HG02759 (cell line): ENCODE results near the gene NIT1.
A peak's percentile ranks its signal among the peaks of the same experiment; 100 is the strongest.
"Not testable (repeated sequence)": the region's sequence is repeated elsewhere in the genome, so short reads cannot be mapped to it uniquely, and the experiment has no call there.

ENCODE experiments used
- ATAC-seq: cut with Tn5 transposase; IDR thresholded peaks from one replicate; pipeline ENCODE4 v1.9.1; 2021; ENCODE audit warnings: mild to moderate bottlenecking, moderate library complexity; ENCODE audit not compliant: unreplicated experiment

NIT1 gene

DNA sequence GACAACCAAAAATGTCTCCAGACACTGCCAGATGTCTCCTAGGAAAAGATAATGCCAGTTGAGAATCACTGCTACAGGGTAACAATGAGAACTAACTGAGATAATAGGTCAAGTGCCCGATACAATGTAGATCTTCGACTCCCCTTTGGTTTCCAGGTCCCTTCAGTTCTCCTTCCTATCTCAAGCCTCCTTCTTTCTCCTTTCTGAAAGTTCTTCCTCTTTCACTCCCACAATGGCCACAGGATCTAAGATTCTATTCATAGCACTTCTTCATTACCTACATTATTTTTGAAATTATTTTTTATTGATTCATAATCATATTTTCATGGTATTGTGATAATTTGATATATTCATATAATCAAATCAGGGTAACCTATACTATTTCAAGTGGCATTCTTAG is 6.4 kb upstream of the NIT1 start:
- no peak for ATAC-seq

DNA sequence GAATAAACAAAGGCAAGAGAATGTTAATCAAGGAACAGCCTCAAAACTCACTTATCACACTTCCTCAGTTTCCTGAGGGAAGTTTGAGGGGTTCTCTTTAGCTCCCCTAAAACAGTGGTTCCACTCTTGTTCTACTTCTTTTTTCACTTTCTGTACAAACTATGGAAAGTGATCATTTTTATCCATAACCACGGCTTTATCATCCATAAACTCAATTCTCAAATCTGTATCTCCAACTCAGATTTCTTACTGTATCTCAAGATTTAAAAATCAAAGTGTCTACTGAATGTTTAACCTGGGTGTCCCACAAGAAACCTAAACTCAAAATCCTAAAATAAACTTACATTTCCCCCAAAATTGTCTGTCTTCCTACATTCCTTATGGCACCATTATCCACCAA is 4.0 kb upstream of the NIT1 start:
- no peak for ATAC-seq

DNA sequence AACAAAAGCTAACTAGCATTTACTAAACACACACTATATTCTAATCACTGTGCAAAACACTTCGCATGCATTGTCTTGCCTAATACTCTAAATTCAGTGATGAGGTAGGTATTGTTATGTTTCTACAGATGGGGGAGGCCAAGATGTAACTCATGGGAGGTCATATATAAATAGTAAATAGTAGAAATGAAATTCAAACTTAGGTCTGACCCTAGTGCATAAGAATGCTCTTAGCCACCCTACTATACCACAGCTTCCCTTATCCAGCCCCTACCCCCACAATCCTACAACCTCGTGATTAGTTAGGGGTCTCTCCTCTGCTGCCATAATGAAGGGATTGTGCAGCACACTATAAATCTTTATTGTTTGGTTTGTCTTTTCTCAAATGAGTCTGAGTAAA is 3.3 kb upstream of the NIT1 start:
- no peak for ATAC-seq

DNA sequence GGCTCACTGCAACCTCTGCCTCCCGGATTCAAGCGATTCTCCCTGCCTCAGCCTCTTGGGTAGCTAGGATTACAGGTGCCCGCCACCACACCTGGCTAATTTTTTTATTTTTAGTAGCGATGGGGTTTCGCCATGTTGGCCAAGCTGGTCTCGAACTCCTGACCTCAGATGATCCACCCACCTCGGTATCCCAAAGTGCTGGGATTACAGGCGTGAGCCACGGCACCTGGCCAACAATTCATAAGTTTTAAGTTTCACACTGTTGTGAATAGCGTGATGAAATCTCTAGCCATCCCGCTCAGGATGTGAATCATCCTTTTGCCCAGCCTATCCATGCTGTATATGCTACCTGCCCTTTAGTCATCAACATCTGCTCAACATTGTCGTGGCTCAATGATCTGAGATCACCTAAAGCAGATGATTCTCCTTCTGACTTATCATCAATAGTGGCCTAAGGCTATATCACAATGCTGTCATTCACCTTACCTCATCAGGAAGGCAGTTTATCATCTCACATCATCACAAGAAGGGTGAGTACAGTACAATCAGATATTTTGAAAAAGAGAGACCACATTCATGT is 2.7 kb upstream of the NIT1 start:
- no peak for ATAC-seq

DNA sequence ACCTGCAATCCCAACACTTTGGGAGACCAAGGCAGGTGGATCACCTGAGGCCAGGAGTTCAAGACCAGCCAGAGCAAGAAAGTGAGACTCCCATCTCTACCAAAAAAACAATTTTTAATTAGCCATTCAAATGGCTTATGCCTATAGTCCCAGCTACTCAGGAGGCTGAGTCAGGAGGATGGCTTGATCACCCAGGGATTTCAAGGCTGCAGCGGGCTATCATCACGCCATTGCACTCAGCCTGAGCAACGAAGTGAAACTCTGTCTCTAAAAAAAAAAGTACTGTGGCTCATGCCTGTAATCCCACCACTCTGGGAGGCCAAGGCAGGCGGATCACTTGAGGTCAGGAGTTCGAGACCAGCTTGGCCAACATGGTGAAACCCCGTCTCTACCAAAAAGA is 1.9 kb upstream of the NIT1 start:
- not testable (repeated sequence) for ATAC-seq

DNA sequence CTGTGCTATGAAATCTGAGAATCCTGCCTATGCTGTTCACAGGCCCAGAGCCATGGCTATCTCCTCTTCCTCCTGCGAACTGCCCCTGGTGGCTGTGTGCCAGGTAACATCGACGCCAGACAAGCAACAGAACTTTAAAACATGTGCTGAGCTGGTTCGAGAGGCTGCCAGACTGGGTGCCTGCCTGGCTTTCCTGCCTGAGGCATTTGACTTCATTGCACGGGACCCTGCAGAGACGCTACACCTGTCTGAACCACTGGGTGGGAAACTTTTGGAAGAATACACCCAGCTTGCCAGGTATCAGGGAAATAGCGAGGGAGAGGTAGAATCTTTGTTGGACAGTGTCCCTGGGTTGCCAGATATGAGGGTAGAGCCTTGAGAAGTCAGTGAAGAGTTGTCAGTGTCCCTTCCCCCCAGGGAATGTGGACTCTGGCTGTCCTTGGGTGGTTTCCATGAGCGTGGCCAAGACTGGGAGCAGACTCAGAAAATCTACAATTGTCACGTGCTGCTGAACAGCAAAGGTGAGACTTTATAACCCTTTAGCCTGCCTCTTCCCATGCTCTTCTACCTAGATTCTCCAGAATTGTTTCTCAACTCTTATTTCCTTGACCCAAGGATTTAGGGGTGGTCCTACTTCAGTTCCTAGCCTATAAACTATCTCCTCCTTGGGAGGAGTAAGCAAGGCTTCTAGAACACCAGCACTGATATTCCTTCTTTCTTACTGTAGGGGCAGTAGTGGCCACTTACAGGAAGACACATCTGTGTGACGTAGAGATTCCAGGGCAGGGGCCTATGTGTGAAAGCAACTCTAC is 1.4 kb downstream of the NIT1 start:
- peak; percentile 58 for ATAC-seq

DNA sequence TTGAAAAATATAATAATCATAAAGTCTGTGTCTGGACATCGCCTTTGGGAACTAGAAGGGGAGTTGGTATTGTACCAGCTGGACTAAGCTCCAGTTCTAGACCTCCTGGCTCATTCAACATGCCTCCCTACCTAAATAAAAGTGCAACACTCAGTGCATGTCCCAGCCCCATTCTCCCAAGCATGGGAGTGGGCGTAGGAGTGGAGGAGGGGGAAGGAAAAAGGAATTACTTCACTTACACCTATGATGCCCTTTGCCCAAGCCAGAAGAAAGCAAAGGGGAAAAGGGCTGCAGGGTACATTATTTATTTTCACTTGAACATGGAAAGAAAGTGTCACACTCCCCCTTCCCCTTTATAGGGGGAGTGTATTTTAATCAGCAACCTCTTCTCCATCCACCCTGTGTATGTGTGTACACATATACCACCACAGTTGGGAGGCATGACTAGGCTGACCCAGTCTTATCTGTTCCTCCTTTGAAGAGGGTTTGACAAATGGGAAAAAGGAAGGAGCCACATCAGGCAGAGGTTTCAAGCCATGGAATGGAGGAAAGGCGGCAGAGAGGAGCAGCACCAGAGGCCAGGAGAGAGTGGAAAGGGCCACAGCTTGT is 3.2 kb downstream of the NIT1 start:
- ATAC-seq = no peak

DNA sequence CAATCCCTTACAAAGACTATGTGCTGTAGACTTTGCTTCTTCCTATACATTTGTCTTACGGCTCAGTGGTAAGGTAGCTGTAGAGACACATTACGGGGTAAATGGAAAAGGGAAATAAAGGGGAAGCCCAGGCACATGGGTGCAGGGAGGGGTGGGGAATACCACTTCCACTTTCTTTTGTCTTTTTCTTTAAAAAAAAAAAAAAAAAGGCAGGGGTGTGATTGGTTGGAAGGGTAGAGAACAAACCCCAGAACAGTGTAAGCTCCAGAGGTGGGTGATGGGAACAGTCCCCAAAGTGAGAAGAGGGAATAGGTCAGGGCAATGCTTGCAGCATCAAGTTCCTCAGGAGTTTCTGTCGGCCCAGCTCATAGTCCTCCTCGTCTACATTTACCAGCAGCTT is 3.9 kb downstream of the NIT1 start:
- no peak for ATAC-seq

DNA sequence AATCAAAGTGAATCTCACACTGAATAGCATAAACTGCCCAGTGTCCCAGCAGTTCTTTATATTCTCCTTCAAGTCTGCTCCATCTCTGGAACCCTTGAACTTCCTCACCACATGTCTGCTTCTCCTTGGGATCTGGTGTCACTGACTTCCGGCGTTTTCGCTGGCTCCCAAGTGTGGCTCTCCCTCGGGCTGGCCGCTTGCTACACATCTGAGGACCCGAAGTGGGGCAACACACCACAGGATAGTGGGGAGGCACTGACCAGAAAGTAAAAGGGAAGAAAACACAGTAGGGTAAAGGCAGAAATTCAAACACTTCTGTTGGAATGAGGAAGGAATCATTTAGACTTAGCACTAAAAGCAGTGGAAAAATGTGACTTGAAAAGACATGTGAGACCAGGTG is 5.1 kb downstream of the NIT1 start:
- no peak for ATAC-seq

DNA sequence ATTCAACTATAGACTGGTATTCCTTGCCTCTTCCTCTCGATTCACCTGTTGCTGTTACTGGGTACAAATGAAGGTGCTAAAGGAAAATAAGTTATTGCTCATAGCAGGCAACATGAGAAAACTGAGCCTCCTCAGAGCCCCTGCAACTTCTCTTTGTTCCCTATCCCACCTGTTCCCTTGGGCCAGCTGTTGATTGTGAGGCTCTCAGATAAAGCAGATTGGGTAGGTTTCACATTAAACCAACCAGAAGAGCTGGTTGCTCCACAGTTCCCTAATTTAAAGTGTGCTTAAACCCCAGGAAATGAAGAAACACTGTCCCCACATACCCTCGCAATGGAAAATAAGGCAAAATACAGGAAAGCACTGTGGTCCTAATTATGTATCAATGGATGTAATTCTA is 9.7 kb downstream of the NIT1 start:
- ATAC-seq = no peak

DNA sequence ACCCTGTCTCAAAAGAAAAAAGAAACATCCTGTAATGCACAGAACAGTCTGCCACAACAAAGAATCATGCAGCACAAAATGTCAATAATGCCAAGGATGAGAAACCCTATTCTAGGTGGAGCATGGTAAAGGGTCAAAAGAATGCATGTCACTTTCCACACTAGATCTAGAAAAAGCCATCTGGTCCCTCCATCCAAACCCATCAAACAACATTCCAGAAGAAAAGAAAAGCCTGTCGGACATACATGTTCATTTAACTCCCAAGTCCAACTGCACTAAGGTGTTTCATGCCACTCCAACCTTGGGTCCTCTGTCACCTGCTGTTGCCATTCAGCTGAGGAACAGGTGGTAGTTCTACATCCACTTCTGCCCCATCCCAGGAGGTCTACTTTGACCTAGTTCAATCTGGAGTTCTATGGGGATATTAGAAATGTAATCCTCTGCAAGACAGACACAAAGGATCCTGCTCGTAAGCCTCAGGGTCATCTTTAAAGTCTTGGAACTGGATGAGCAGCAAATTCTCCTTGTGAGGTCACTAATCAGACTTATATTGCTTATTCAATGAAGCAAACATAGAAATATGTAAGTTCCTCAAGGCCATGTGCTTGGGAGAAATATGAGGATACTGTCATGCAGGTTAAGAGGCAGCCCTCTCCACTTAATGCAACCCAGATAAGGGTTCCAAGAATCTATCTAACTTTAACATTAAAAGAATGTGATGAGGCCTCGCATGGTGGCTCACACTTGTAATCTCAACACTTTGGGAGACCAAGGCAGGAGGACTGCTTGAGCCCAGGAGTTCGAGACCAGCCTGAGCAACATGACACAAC is 10.9 kb downstream of the NIT1 start:
- ATAC-seq = no peak

DNA sequence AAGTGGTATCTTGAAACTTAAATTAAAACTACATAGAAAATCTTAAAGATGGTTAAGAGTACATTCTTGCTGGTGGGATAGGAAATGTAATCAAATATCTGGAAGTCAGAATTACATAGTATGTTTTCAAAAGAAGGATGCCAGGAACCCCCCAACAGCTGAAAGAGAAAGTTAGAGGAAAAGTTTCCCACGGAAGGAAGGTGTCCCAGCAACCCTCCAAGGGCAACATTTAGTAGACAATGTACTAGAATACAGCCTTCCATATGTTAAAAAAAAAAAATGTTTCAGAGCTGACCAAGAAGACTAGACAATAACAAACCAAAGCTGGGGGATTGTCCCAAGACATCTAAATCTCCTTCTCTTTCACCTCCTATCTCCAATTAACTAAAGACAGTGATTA is 12.4 kb downstream of the NIT1 start:
- ATAC-seq = no peak

DNA sequence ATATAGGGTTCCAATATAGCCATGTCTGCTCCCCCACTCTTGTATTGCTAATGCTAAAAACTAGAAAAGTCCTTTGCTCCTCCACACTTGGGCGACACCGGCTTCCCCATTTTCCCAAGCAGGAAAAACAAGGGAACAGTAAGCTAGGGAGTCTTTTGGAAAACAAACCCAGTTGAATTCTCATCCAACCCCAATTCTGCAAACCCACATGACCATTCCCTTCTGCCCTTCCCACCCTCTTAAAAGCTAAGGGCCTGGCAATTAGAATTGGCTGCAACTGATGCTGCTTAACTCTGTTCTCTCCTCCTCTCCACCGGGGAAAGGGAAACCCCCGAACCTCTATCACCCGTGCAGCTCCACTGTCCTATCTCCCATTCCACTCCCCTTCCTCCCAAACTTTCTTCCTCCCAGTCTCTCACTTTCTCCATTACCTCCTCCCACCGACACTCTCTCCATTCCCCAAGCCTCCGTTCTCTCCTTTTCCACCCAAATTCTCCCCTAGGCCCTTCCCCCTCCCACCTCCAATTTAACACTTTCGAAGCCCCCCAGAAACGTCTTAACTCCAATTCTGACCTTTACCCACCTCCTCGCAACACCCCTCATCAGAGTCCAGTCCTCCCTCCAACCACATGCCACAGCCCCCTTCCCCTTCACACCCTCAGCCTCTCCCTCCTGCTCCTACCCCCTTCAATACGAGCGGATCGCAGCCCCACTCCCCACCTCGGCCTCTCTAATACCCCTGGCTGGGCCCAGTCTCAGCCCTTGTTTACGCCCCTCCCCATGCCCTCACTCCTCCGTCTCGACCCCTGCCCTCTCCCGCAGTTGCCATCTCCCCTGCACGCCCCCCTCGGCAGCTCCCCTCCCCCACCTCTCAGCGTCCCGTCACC is 13.9 kb downstream of the NIT1 start:
- ATAC-seq = no peak

DNA sequence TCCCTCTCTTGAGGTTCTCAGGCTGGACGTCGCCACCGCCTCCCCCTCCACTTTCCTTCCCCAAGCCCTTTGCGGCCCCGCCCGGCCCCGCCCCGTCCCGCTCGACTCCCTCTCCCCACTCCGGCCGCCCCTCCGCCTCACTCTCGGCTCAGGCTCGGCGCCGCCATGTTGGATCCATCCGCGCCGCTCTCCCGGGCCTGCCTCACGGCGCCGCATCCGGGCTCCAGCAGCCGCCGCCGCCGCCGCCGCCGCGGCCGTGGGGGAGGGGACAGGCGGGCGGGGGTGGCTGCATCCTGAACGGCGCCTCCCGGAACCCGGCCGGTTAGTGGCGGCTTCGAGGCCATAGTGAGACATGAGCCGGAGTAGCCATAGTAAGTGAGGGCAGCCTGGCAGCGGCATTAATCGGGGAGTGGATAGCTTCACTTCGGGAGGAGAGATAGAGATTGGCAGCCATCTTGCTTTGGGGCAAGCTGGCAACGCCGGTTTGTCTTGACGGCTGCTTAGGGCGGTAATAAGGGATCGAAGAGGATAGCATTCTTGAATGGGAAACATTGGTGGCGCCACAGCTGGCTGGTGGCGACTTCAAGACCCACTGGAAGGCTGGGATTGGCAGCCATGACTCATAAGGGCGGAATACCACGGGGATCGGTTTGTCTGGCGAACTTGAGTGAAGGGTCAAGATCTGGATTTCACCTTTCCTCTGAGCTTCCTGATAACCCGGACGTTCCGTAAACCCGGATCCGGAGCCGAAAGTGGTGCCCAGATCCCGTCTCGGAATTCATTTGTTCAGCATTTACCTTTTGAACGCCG is 14.7 kb downstream of the NIT1 start, which contains the start of gene DEDD:
Gene DEDD, minus strand, starts transcription at position 258 of the 810 bp plus-strand sequence. CDS start 8,205 bp downstream, outside the sequence.
- peak; percentile 95 for ATAC-seq

DNA sequence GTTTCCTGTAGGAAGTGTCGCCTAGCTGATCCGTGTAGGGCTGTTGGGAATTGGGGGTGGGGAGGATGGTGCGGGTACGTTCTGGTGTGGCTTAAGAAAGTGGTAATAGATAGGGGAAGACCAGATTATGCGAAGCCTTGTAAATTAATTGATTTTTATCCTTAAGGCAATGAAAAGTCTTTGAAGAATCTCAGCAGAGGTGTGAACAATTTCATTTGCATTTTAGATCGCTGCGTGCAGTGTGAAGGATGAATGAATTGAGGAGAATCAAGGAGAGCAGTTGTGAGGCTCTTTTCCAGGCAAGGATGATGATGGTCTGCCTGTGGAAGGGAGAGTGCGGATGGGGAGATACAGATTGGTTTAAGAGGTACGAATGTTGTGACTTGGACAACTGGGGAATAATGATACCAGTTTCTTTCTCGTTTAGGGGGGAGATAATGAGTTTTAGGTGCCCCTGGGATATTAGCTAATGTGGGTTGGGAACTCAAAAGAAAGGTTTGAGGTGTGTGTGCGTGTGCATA is 15.4 kb downstream of the NIT1 start:
- ATAC-seq = peak; percentile 3

DNA sequence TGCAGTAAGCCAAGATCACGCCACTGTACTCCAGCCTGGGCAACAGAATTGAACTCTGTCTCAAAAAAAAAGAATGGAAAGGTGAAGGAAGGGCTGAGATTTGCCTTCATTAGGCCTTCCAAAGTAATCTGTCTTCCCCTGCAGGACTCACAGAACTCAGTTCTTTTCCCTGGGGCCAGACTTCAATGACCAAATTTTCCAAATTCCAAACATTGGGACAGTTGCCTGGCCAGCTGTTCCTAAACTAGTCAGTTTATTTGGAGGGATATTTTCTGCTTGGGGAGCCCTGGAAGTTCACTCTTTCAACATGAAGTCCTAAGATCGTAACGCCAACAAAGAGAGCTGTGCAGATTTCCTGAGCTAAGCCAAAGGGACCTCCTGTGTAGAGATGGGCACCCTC is 20.0 kb downstream of the NIT1 start:
- no peak for ATAC-seq

DNA sequence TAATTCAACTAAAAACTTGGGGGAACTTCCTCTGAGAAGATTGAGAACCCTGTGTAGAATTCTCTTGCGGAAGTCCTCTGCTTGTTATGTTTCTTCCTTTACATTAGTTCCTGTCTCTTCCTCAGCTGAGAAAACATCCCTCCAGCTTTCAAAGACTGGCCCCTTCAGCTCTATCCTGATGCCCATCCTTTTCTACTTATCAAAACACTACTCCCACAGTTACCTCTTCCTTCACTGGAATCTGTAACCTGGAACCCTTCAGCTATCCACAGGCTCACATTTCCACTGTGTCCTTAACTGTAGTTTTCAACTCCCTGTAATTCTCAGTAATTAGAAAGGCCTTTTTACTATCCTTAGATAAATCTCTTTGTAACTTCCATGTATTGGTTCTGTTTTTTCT is 20.5 kb downstream of the NIT1 start:
- no peak for ATAC-seq

DNA sequence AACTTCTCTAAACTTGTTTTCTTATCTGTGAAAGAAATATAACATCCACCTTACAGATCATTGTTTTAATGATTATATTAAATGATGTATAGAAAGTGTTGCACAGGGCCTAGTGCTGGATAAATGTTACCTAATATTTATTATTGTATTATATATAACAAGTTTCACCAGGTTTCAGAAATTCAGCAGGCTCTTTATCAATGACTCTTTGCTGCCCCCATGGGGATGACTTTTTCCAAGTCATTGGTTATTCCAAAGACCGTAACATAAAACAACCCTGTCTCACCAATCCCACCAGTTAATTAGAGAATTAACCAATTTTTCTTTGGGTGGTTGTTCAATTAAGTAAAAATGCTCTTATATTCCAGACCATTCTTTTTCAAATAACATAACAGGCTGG is 21.9 kb downstream of the NIT1 start:
- ATAC-seq = no peak

DNA sequence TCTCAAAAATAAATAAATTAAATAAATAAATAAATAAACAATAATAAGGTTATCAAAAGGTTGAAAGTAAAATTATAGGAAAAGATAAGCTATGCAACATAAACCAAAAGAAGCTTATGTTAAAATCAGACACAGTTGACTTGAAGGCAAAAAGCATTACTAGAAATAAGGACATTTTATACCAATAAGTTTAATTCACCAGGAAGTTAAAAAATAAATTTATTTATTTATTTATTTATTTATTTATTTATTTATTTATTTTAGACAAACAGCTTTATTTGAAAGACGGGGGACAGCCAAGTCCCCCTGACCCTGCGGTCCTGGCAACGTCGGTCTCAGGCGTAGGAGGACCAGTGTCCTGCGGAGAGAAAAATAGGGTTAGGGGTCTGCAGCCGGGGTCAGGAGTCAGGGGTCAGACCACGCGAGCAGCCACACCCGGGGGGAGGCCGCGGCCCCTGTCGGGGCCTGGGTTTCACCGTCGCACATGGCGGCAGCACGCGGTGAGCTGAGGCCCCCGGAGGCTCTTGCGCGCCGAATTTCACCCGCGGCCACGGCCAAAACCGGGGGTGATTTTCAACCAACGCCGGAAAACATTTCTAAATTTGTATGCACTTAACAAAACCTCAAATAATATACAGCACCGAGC is 23.0 kb downstream of the NIT1 start:
- ATAC-seq = no peak
